NOMO-1 treated with dmso at 0.1 percent for 144 hours (cell line): ENCODE results near the gene MICAL2.

Experiments used
- DNase-seq: peaks from one replicate; lab custom pipeline; 2025; ENCODE audit not compliant: unreplicated experiment; lab: John Stamatoyannopoulos, UW

Gene MICAL2

GRCh38 chr11:12183827-12184620 is 73.6 kb downstream of the MICAL2 start:
- DNase-seq = no peak

GRCh38 chr11:12184699-12185098 is 74.3 kb downstream of the MICAL2 start:
- DNase-seq = no peak

- DNase-seq = no peak
Measured at GRCh38 chr11:12185106-12185690, 74.8 kb downstream of the MICAL2 start.

- no peak for DNase-seq
Measured at GRCh38 chr11:12185914-12186313, 75.5 kb downstream of the MICAL2 start.

- DNase-seq = no peak
Measured at GRCh38 chr11:12186701-12187100, 76.3 kb downstream of the MICAL2 start.

- DNase-seq = no peak
Measured at GRCh38 chr11:12187399-12187798, 77.0 kb downstream of the MICAL2 start.

- DNase-seq = peak; percentile 52
Measured at GRCh38 chr11:12188548-12189317, 78.3 kb downstream of the MICAL2 start.

- DNase-seq = no peak
Measured at GRCh38 chr11:12189543-12190235, 79.3 kb downstream of the MICAL2 start.

GRCh38 chr11:12190511-12190910 is 80.1 kb downstream of the MICAL2 start:
- DNase-seq = no peak

- no peak for DNase-seq
Measured at GRCh38 chr11:12192794-12193514, 82.6 kb downstream of the MICAL2 start.

- no peak for DNase-seq
Measured at GRCh38 chr11:12193515-12194336, 83.3 kb downstream of the MICAL2 start.

GRCh38 chr11:12195768-12196167 is 85.4 kb downstream of the MICAL2 start:
- no peak for DNase-seq

GRCh38 chr11:12196308-12196707 is 85.9 kb downstream of the MICAL2 start:
- no peak for DNase-seq

GRCh38 chr11:12196872-12197271 is 86.5 kb downstream of the MICAL2 start:
- DNase-seq = no peak

GRCh38 chr11:12198251-12199222 is 88.1 kb downstream of the MICAL2 start:
- no peak for DNase-seq

- no peak for DNase-seq
Measured at GRCh38 chr11:12199231-12199948, 89.0 kb downstream of the MICAL2 start.

- DNase-seq = no peak
Measured at GRCh38 chr11:12200279-12200990, 90.0 kb downstream of the MICAL2 start.
